HepG2 (cell line): ENCODE results near the gene RAB40C. TPM values are rescaled to one million over a fixed set of nuclear protein-coding genes. Genes with fewer than 3 reads are reported as not detected.

Experiments
- ATAC-seq: fragments of 200-7000 bp; cut with Tn5 transposase; 3 replicates; pipeline ENCODE4 v1.9.1; 2020; ENCODE audit warnings: mild to moderate bottlenecking, moderate library complexity
- BruUV-seq: library from RNA; stranded (reverse); fragments of 400-500 nt; replicated peaks from 2 replicates; lab custom pipeline; 2021; lab: Mats Ljungman, UMichigan
- CTCF ChIA-PET: fragments of 300-600 bp; formaldehyde crosslinking; extraction: SDS; loops from one replicate; lab custom pipeline; 2021; ENCODE audit warnings: low total read pairs, inconsistent platforms, low intra/inter-chr PET ratio; lab: Yijun Ruan, JAX
- POLR2A ChIA-PET: fragments of 350-600 bp; sonication (Branson Sonifier 250); formaldehyde crosslinking; loops from one replicate; lab custom pipeline; 2020; ENCODE audit warnings: antibody characterized with exemption, inconsistent platforms; lab: Yijun Ruan, JAX
- DNase-seq: peaks from one replicate; pipeline ENCODE4 v3.0.0-alpha.2; 2015; ENCODE audit warnings: low spot score
- FAIRE-seq: peaks from 3 replicates; lab custom pipeline; 2011; peaks lifted over from hg19 to GRCh38; lab: Jason Lieb, UNC
- H2AFZ ChIP-seq: one replicate; pipeline ENCODE4 v1.6.1; 2011; ENCODE audit warnings: low read length, inconsistent platforms
- H3K27ac ChIP-seq: fragments of 300-600 bp; 3 replicates; pipeline ENCODE4 v1.8.0; 2011; ENCODE audit warnings: mixed run types, mild to moderate bottlenecking, mixed read lengths, low read length, inconsistent platforms; ENCODE audit not compliant: insufficient read depth; ENCODE audit errors: extremely low read length
- H3K27me3 ChIP-seq, 2 experiments: fragments of 200-600 bp in 1 of 2; 2 replicates in 1 of 2; 3 replicates in 1 of 2; pipeline versions ENCODE4 v1.6.0 to v1.8.0; 2011; ENCODE audit warnings: low read length in 2 of 2, mild to moderate bottlenecking in 2 of 2, moderate library complexity in 2 of 2, inconsistent platforms in 1 of 2; ENCODE audit not compliant: insufficient read depth in 2 of 2, control insufficient read depth in 1 of 2
- H3K36me3 ChIP-seq, 2 experiments: fragments of 200-600 bp in 1 of 2; replicated peaks in 1 of 2; 2 replicates in 1 of 2; 3 replicates in 1 of 2; pipeline versions ENCODE4 v1.5.1 to v1.8.0; 2011; ENCODE audit warnings: low read length in 2 of 2, inconsistent platforms in 1 of 2; ENCODE audit not compliant: insufficient read depth in 2 of 2, control insufficient read depth in 1 of 2
- H3K4me1 ChIP-seq: 2 replicates; pipeline ENCODE4 v1.5.1; 2012; ENCODE audit warnings: low read length, inconsistent platforms; ENCODE audit not compliant: insufficient read depth
- H3K4me2 ChIP-seq: 2 replicates; pipeline ENCODE4 v1.6.0; 2011; ENCODE audit warnings: low read depth, low read length, inconsistent platforms
- H3K4me3 ChIP-seq, 3 experiments: fragments of 200-600 bp in 1 of 3; sonication (generic), shearing (Covaris generic) in 1 of 3; replicated peaks in 1 of 3; 2 replicates each; pipeline ENCODE4 v1.5.1; 2011 to 2016; ENCODE audit warnings: low read length in 3 of 3, inconsistent platforms in 2 of 3, low read depth in 2 of 3, mild to moderate bottlenecking in 2 of 3, control low read depth in 1 of 3, mixed read lengths in 1 of 3; ENCODE audit not compliant: insufficient read depth in 1 of 3
- H3K79me2 ChIP-seq: one replicate; pipeline ENCODE4 v1.6.1; 2011; ENCODE audit warnings: low read length, inconsistent platforms; ENCODE audit not compliant: insufficient read depth
- H3K9ac ChIP-seq: 2 replicates; pipeline ENCODE4 v1.6.0; 2011; ENCODE audit warnings: mild to moderate bottlenecking, low read depth, low read length, inconsistent platforms; ENCODE audit not compliant: insufficient read depth
- H3K9me3 ChIP-seq: 2 replicates; pipeline ENCODE4 v1.5.1; 2012; ENCODE audit warnings: mild to moderate bottlenecking, low read length
- H4K20me1 ChIP-seq: 2 replicates; pipeline ENCODE4 v1.6.0; 2011; ENCODE audit warnings: inconsistent platforms, mild to moderate bottlenecking, low read length, moderate library complexity; ENCODE audit not compliant: insufficient read depth
- AGO2 ChIP-seq: fragments of 200-400 bp; formaldehyde crosslinking; optimal IDR thresholded peaks from 2 replicates; pipeline ENCODE3; 2017; ENCODE audit warnings: mild to moderate bottlenecking, low read depth, low read length, moderate library complexity
- AHR ChIP-seq: IDR thresholded peaks from 2 replicates; pipeline ENCODE4 v1.6.1; 2018; ENCODE audit warnings: missing genetic modification reagents, missing compliant biosample characterization
- ELF3 ChIP-seq: IDR thresholded peaks from 2 replicates; pipeline ENCODE4 v1.6.1; 2016; ENCODE audit warnings: missing genetic modification reagents, missing compliant biosample characterization
- HNRNPL ChIP-seq: fragments of 200-400 bp; formaldehyde crosslinking; IDR thresholded peaks from 2 replicates; pipeline ENCODE4 v1.6.1; 2017; ENCODE audit warnings: mild to moderate bottlenecking, low read depth, low read length
- MIER2 ChIP-seq: IDR thresholded peaks from 2 replicates; pipeline ENCODE4 v1.6.1; 2016; ENCODE audit warnings: missing biosample characterization, missing genetic modification reagents
- SRY ChIP-seq: sonication (generic); formaldehyde crosslinking; IDR thresholded peaks from 2 replicates; pipeline ENCODE4 v1.8.0; 2022; ENCODE audit warnings: mild to moderate bottlenecking, missing genetic modification reagents
- ZNF18 ChIP-seq: sonication (generic); formaldehyde crosslinking; IDR thresholded peaks from 2 replicates; pipeline ENCODE4 v1.8.0; 2022; ENCODE audit warnings: mild to moderate bottlenecking, missing genetic modification reagents; ENCODE audit not compliant: insufficient replicate concordance
- ZNF333 ChIP-seq: sonication (generic); formaldehyde crosslinking; IDR thresholded peaks from 2 replicates; pipeline ENCODE4 v1.4.0; 2020; ENCODE audit warnings: mild to moderate bottlenecking, missing genetic modification reagents, borderline replicate concordance
- WGBS: methylation state at CpG from one replicate; pipeline ENCODE4 v1.1.6; 2017; ENCODE audit warnings: low lambda C conversion rate; 5-methylcytosine and 5-hydroxymethylcytosine counted together
- in situ Hi-C: cut with HindIII; loops from 2 replicates; pipeline ENCODE4 v1.10.0; 2017; ENCODE audit warnings: low pct_unique_long_range_greater_than_20kb; ENCODE audit not compliant: extremely low pct_ligation_motif_present
- intact Hi-C: fragments of 100-400 bp; cut with micrococcal nuclease; formaldehyde crosslinking; loops from one replicate; pipeline ENCODE4 v1.10.0; 2022; ENCODE audit not compliant: unreplicated experiment
- polyA plus RNA-seq, 8 experiments: library from polyadenylated mRNA; depleted of rRNA in 3 of 8; stranded (reverse) in 7 of 8; unstranded in 1 of 8; fragments of >200 nt; fragmentation: Illumina TruSeq in 4 of 8; extraction: Trizol in 4 of 8; gene quantifications; 2 replicates each; pipeline versions ENCODE4 v1.2.1 to v1.2.3, GENCODE V29; 2011 to 2016; ENCODE audit warnings: low read depth in 4 of 8, missing spikeins in 1 of 8, mixed read lengths in 1 of 8; ENCODE audit not compliant: insufficient read depth in 1 of 8
- total RNA-seq, 5 experiments: library from RNA; depleted of rRNA; stranded (reverse); fragments of >200 nt; fragmentation: Illumina TruSeq; extraction: Trizol; gene quantifications; 2 replicates each; pipeline ENCODE4 v1.2.3, GENCODE V29; 2016; ENCODE audit warnings: low read depth in 1 of 5
- TF ChIP-seq, protein P1 (sequence below): sonication (generic); formaldehyde crosslinking; IDR thresholded peaks from 2 replicates; pipeline ENCODE4 v1.4.0; 2020; ENCODE audit warnings: missing genetic modification reagents, borderline replicate concordance
- TF ChIP-seq, protein P2 (sequence below): sonication (generic); formaldehyde crosslinking; IDR thresholded peaks from 2 replicates; pipeline ENCODE4 v1.5.1; 2020; ENCODE audit warnings: mild to moderate bottlenecking, missing genetic modification reagents, borderline replicate concordance

Gene RAB40C
- total and polyA plus RNA-seq, 2 of the 13 experiments (the other 11 are each of a cell fraction or from before 2014, with no cell fraction given): 7.7 to 11.5 TPM

GRCh38 chr16:644556-644955 is 54.7 kb downstream of the RAB40C start:
- TF ChIP-seq ZNF333 (CRISPR knock-in tag): no peak
- no peak for TF ChIP-seq MIER2 (CRISPR knock-in tag)
- peak; percentile 17 for TF ChIP-seq AGO2
- no peak for TF ChIP-seq ELF3
- TF ChIP-seq, protein P1, sequence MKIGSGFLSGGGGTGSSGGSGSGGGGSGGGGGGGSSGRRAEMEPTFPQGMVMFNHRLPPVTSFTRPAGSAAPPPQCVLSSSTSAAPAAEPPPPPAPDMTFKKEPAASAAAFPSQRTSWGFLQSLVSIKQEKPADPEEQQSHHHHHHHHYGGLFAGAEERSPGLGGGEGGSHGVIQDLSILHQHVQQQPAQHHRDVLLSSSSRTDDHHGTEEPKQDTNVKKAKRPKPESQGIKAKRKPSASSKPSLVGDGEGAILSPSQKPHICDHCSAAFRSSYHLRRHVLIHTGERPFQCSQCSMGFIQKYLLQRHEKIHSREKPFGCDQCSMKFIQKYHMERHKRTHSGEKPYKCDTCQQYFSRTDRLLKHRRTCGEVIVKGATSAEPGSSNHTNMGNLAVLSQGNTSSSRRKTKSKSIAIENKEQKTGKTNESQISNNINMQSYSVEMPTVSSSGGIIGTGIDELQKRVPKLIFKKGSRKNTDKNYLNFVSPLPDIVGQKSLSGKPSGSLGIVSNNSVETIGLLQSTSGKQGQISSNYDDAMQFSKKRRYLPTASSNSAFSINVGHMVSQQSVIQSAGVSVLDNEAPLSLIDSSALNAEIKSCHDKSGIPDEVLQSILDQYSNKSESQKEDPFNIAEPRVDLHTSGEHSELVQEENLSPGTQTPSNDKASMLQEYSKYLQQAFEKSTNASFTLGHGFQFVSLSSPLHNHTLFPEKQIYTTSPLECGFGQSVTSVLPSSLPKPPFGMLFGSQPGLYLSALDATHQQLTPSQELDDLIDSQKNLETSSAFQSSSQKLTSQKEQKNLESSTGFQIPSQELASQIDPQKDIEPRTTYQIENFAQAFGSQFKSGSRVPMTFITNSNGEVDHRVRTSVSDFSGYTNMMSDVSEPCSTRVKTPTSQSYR: no peak
- TF ChIP-seq HNRNPL: 0 out of 2 replicates have a peak, but pooled peaks have one; percentile 27
- TF ChIP-seq ZNF18: no peak
- TF ChIP-seq SRY: 0 out of 2 replicates have a peak, but pooled peaks have one; percentile 11
- TF ChIP-seq, protein P2, sequence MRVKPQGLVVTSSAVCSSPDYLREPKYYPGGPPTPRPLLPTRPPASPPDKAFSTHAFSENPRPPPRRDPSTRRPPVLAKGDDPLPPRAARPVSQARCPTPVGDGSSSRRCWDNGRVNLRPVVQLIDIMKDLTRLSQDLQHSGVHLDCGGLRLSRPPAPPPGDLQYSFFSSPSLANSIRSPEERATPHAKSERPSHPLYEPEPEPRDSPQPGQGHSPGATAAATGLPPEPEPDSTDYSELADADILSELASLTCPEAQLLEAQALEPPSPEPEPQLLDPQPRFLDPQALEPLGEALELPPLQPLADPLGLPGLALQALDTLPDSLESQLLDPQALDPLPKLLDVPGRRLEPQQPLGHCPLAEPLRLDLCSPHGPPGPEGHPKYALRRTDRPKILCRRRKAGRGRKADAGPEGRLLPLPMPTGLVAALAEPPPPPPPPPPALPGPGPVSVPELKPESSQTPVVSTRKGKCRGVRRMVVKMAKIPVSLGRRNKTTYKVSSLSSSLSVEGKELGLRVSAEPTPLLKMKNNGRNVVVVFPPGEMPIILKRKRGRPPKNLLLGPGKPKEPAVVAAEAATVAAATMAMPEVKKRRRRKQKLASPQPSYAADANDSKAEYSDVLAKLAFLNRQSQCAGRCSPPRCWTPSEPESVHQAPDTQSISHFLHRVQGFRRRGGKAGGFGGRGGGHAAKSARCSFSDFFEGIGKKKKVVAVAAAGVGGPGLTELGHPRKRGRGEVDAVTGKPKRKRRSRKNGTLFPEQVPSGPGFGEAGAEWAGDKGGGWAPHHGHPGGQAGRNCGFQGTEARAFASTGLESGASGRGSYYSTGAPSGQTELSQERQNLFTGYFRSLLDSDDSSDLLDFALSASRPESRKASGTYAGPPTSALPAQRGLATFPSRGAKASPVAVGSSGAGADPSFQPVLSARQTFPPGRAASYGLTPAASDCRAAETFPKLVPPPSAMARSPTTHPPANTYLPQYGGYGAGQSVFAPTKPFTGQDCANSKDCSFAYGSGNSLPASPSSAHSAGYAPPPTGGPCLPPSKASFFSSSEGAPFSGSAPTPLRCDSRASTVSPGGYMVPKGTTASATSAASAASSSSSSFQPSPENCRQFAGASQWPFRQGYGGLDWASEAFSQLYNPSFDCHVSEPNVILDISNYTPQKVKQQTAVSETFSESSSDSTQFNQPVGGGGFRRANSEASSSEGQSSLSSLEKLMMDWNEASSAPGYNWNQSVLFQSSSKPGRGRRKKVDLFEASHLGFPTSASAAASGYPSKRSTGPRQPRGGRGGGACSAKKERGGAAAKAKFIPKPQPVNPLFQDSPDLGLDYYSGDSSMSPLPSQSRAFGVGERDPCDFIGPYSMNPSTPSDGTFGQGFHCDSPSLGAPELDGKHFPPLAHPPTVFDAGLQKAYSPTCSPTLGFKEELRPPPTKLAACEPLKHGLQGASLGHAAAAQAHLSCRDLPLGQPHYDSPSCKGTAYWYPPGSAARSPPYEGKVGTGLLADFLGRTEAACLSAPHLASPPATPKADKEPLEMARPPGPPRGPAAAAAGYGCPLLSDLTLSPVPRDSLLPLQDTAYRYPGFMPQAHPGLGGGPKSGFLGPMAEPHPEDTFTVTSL (CRISPR knock-in tag): no peak
- TF ChIP-seq AHR (CRISPR knock-in tag): no peak
- Histone ChIP-seq H3K79me2 (peaks cover 27% of the 10 kb centered on the region), H3K9me3 (no peaks in the 10 kb centered on the region), H3K27ac (no peak overlapping the region), H3K4me2 (0 out of 2 replicates have a peak overlapping the region, but pooled peaks have one; percentile 3), H3K36me3 (no peaks in the 10 kb centered on the region), H3K27me3 (no peaks in the 10 kb centered on the region), H2AFZ (no peak overlapping the region), H3K9ac (no peak overlapping the region), H3K4me3 (no peak overlapping the region), H4K20me1 (peaks cover 4% of the 10 kb centered on the region; the same call in 1 of the 2 replicates), H3K4me1 (peaks cover 74% of the 10 kb centered on the region)
- WGBS: 94% methylated on average over 12 of the region's 12 CpGs
- intact Hi-C loops: loop anchor here (10.0 kb wide), 1 partner anchor 60 kb away; no protein-coding TSS in a partner anchor
- ChIA-PET POLR2A (interaction anchor here (2.0 kb wide), 1 partner anchor 8 kb away, joined by 4 read pairs; no protein-coding TSS in a partner anchor), CTCF (no interaction called here)
- in situ Hi-C loops: no loop called here
- BruUV-seq: no TSS peak
- DNase-seq (no peak), FAIRE-seq (no peak), ATAC-seq (no peak)
